ENCODE measurements around the gene FNDC11. TPM values are rescaled to one million over a fixed set of nuclear protein-coding genes. Genes with fewer than 3 reads are reported as not detected.

FNDC11 gene
- total RNA-seq, 2 donors from 2014 or later = 0.35 to 0.69 TPM

GRCh38 chr20:63552481-63553249 lies 1.3 kb upstream of the FNDC11 start:
- Histone ChIP-seq H3K9ac (ENCODE audit: low read depth in 2 of 2, low read length in 2 of 2) (peak overlapping the region in 1 of 2 donors; percentile 7), H3K4me1 (no peaks in the 10 kb centered on the region), H3K9me3 (no peaks in the 10 kb centered on the region), H3K27ac (no peak overlapping the region), H3K36me3 (no peaks in the 10 kb centered on the region), H3K27me3 (peaks cover 5% of the 10 kb centered on the region), H3K4me3 (no peak overlapping the region)
- no peak for TF ChIP-seq CTCF (IDR thresholded peaks at IDR 0.05)
- DNase-seq = no peak
- intact Hi-C loops (cut with DNase I) = no loop called here

- intact Hi-C loops (cut with DNase I) = no loop called here
- DNase-seq = peak; percentile 85
- TF ChIP-seq CTCF (IDR thresholded peaks at IDR 0.05) = no peak
- no peaks in the 10 kb centered on the region for H3K36me3 ChIP-seq
- peak overlapping the region; percentile 12 to 16 for H3K9ac ChIP-seq (ENCODE audit: low read depth in 2 of 2, low read length in 2 of 2)
- no peaks in the 10 kb centered on the region for H3K4me1 ChIP-seq
- peak overlapping the region; percentile 54 for H3K4me3 ChIP-seq
- no peak overlapping the region for H3K27ac ChIP-seq
- peaks cover 4% of the 10 kb centered on the region for H3K27me3 ChIP-seq
- no peaks in the 10 kb centered on the region for H3K9me3 ChIP-seq
Observed at GRCh38 chr20:63553251-63553932, 567 bp upstream of the FNDC11 start.

GRCh38 chr20:63554361-63555278 lies 661 bp downstream of the FNDC11 start:
- no peaks in the 10 kb centered on the region for H3K4me1 ChIP-seq
- H3K4me3 ChIP-seq = peak overlapping the region; percentile 54
- no peak overlapping the region for H3K27ac ChIP-seq
- DNase-seq = no peak
- no peak for TF ChIP-seq CTCF (IDR thresholded peaks at IDR 0.05)
- no peaks in the 10 kb centered on the region for H3K36me3 ChIP-seq
- H3K27me3 ChIP-seq = no peaks in the 10 kb centered on the region
- no peaks in the 10 kb centered on the region for H3K9me3 ChIP-seq
- intact Hi-C loops (cut with DNase I) = no loop called here
- no peak overlapping the region for H3K9ac ChIP-seq (ENCODE audit: low read depth in 2 of 2, low read length in 2 of 2)

GRCh38 chr20:63555661-63556381 lies 1.9 kb downstream of the FNDC11 start:
- intact Hi-C loops (cut with DNase I) = no loop called here
- Histone ChIP-seq H3K27me3 (no peaks in the 10 kb centered on the region), H3K4me3 (no peak overlapping the region), H3K4me1 (no peaks in the 10 kb centered on the region), H3K36me3 (no peaks in the 10 kb centered on the region), H3K9ac (ENCODE audit: low read depth in 2 of 2, low read length in 2 of 2) (no peak overlapping the region), H3K27ac (no peak overlapping the region), H3K9me3 (no peaks in the 10 kb centered on the region)
- no peak for TF ChIP-seq CTCF (IDR thresholded peaks at IDR 0.05)
- no peak for DNase-seq

Data from colonic mucosa (tissue), 4 donors.